ENCODE measurements around the gene MOB1B.

The MOB1B gene

DNA sequence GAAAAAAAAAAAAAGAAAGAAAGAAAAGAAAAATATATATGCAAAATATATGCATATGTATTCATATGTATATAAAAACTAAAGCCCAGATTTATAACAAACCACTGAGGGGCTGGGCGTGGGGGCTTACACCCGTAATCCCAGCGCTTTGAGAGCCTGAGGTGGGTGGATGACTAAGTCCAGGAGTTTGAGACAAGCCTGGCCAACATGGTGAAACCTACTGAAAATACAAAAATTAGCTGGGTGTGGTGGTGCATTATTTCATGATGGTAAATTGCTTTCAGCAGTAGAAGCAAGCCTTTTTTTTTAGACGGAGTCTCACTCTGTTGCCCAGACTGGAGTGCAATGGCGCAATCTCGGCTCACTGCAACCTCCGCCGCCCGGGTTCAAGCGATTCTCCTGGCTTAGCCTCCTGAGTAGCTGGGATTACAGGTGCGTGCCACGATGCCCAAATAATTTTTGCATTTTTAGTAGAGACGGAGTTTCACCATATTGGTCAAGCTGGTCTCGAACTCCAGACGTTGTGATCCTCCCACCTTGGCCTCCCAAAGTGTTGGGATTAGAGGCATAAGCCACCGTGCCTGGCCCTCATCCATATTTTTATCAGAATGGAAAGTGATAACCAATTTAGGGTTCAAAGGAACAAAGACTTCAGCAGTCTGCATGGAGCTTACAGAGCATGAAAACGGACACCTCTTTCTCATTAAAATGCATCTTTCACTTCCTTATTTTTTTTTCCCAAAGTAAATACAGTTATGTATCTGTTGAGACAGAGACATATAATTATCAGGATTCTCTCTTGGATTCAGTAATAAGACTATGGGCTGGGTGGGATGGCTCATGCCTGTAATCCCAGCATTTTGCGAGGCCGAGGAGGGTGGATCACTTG is 27.7 kb upstream of the MOB1B start:
- no peak overlapping the region for H3K4me3 ChIP-seq (ENCODE audit: low read length)
- TF ChIP-seq, protein P1, sequence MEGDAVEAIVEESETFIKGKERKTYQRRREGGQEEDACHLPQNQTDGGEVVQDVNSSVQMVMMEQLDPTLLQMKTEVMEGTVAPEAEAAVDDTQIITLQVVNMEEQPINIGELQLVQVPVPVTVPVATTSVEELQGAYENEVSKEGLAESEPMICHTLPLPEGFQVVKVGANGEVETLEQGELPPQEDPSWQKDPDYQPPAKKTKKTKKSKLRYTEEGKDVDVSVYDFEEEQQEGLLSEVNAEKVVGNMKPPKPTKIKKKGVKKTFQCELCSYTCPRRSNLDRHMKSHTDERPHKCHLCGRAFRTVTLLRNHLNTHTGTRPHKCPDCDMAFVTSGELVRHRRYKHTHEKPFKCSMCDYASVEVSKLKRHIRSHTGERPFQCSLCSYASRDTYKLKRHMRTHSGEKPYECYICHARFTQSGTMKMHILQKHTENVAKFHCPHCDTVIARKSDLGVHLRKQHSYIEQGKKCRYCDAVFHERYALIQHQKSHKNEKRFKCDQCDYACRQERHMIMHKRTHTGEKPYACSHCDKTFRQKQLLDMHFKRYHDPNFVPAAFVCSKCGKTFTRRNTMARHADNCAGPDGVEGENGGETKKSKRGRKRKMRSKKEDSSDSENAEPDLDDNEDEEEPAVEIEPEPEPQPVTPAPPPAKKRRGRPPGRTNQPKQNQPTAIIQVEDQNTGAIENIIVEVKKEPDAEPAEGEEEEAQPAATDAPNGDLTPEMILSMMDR (conservative IDR thresholded peaks at IDR 0.05; ENCODE audit: low read depth, low read length), result no peak
- no peak for DNase-seq (ENCODE audit: low read depth)

DNA sequence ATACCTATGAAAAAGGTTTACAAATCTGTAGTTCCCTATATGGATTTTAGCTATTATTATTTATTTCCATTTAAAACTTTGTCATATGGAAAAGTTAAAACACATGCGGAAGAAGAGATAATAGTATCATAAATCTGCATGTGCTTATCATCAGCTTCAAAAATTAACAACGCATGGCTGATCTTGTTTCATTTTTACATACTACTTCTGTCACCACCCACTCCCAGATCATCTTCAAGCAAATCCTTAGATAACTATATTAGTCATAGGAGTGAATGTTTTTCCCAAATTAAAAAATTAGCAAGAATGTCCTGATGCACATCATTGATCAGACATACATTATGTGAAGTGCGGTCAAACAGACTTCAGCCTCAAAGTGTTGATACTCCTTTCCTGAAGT is 24.6 kb upstream of the MOB1B start:
- TF ChIP-seq, protein P1 (conservative IDR thresholded peaks at IDR 0.05; ENCODE audit: low read depth, low read length), result no peak
- H3K4me3 ChIP-seq (ENCODE audit: low read length), result no peak overlapping the region
- DNase-seq (ENCODE audit: low read depth), result no peak

DNA sequence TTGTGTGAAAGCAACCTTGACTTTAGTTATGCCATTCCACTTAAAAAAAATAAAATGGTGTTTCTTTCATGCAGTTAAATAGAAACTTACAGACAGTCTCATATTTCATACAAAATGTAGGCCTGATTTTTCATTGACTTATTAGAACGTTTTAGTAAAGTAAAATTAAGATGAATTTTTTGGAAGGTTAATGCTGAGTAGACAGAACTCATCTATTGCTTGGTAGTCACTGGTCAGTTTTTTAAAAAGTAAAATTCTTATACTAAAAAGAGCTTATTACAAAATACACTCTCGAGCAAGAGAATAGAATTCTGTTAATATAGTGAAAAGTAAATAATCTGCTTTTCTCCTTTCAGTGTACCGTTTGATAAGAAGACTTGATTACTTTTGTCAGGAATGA is 21.4 kb upstream of the MOB1B start:
- DNase-seq (ENCODE audit: low read depth), result no peak
- TF ChIP-seq, protein P1 (conservative IDR thresholded peaks at IDR 0.05; ENCODE audit: low read depth, low read length), result no peak
- H3K4me3 ChIP-seq (ENCODE audit: low read length), result no peak overlapping the region

DNA sequence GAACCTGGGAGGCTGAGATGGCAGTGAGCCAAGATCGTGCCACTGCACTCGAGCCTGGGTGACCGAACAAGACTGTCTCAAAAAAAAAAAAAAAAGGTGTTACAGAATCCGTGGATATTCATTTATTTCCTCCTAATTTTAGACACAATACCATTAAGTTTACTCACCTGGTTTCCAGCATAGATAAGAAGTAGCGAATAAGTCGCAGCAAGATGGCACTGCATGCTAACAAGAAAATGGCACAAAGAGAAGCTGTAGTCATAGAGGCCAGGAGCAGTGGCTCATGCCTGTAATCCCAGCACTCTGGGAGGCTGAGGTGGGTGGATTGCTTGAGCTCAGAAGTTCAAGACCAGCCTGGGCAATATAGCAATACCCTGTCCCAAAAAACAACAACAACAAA is 17.0 kb upstream of the MOB1B start:
- H3K4me3 ChIP-seq (ENCODE audit: low read length), result no peak overlapping the region
- TF ChIP-seq, protein P1 (conservative IDR thresholded peaks at IDR 0.05; ENCODE audit: low read depth, low read length), result no peak
- no peak for DNase-seq (ENCODE audit: low read depth)

DNA sequence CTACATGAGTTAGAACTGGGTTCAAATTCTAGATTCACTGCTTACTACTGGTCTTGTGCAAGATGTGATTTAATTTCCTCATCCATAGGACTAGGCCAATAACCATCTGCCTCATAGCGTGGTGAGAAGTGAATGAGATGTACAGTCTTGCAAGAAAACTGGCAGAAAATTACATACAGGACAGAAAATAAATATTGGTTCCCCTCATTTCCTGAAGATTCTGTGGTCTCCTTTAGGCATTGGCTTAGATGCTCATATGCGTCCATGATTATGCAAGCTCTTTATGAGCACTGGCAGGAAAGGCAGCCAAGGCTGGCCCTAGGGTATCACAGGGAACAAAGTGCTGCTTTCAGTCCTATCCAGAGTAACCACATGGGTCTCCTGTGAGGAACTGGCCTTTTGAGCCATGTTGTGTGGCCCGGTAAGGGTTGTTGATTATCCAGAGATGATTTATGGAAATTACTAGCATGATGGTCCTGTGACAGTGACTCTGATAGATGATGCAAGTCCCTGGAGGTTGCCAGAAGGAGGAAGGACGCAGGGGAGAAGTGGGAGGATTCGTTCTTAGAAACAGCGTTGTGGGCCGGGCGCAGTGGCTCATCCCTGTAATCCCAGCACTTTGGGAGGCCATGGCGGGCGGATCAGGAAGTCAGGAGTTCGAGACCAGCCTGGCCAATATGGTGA is 9.9 kb upstream of the MOB1B start:
- TF ChIP-seq, protein P1 (conservative IDR thresholded peaks at IDR 0.05; ENCODE audit: low read depth, low read length), result no peak
- no peak for DNase-seq (ENCODE audit: low read depth)
- no peak overlapping the region for H3K4me3 ChIP-seq (ENCODE audit: low read length)

DNA sequence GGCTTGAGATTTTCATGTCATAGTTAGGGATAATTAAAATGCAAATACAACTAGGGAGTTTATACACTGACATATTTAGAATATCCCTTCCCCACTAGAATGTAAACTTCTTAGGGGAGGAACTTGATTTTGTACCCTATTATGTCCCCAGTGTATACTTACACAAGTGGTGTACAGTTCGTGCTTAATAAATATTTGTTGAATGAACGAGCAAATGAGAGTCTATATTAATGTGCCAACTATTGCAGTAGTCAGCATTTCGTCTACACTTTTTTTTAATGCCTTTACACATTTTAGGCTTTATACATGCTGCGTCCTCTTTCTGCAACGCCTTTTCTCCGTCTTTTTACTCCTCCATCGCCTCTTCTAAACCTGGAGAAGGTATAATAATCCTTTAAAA is 8.4 kb upstream of the MOB1B start:
- TF ChIP-seq, protein P1 (conservative IDR thresholded peaks at IDR 0.05; ENCODE audit: low read depth, low read length), result no peak
- H3K4me3 ChIP-seq (ENCODE audit: low read length), result no peak overlapping the region
- DNase-seq (ENCODE audit: low read depth), result no peak
